ENCODE results near the gene STK32C.
"Not testable (repeated sequence)": the region's sequence is repeated elsewhere in the genome, so short reads cannot be mapped to it uniquely, and the experiment has no call there.

Gene STK32C

GRCh38 chr10:132232023-132232951 lies 75.5 kb downstream of the STK32C start:
- no peak for DNase-seq (ENCODE audit: low read depth in 2 of 2)

GRCh38 chr10:132231656-132232022 lies 76.1 kb downstream of the STK32C start:
- no peak for DNase-seq (ENCODE audit: low read depth in 2 of 2)

- DNase-seq (ENCODE audit: low read depth in 2 of 2), result no peak
These were observed 77.1 kb downstream of the STK32C start for GRCh38 chr10:132230557-132231210.

- DNase-seq (ENCODE audit: low read depth in 2 of 2), result no peak
These were observed 77.8 kb downstream of the STK32C start for GRCh38 chr10:132229834-132230556.

GRCh38 chr10:132229096-132229495 lies 78.7 kb downstream of the STK32C start:
- DNase-seq (ENCODE audit: low read depth in 2 of 2), result no peak

- DNase-seq (ENCODE audit: low read depth in 2 of 2), result no peak
These were observed 79.1 kb downstream of the STK32C start for GRCh38 chr10:132228616-132229015.

- no peak for DNase-seq (ENCODE audit: low read depth in 2 of 2)
These were observed 79.8 kb downstream of the STK32C start for GRCh38 chr10:132227851-132228390.

GRCh38 chr10:132226586-132227405 lies 81.0 kb downstream of the STK32C start:
- DNase-seq (ENCODE audit: low read depth in 2 of 2), result no peak

GRCh38 chr10:132225849-132226205 lies 81.9 kb downstream of the STK32C start:
- DNase-seq (ENCODE audit: low read depth in 2 of 2), result no peak

GRCh38 chr10:132225073-132225848 lies 82.5 kb downstream of the STK32C start:
- no peak for DNase-seq (ENCODE audit: low read depth in 2 of 2)

GRCh38 chr10:132224343-132225072 lies 83.2 kb downstream of the STK32C start:
- no peak for DNase-seq (ENCODE audit: low read depth in 2 of 2)

- no peak for DNase-seq (ENCODE audit: low read depth in 2 of 2)
These were observed 84.0 kb downstream of the STK32C start for GRCh38 chr10:132223611-132224342.

- peak; percentile 34 to 39 for DNase-seq (ENCODE audit: low read depth in 2 of 2)
These were observed 84.6 kb downstream of the STK32C start for GRCh38 chr10:132223156-132223590.

- DNase-seq (ENCODE audit: low read depth in 2 of 2), result no peak
These were observed 85.0 kb downstream of the STK32C start for GRCh38 chr10:132222726-132223125.

GRCh38 chr10:132220996-132221395 lies 86.8 kb downstream of the STK32C start:
- DNase-seq (ENCODE audit: low read depth in 2 of 2), result not testable (repeated sequence)

GRCh38 chr10:132220061-132220460 lies 87.7 kb downstream of the STK32C start:
- DNase-seq (ENCODE audit: low read depth in 2 of 2), result no peak

GRCh38 chr10:132219486-132219885 lies 88.3 kb downstream of the STK32C start:
- no peak for DNase-seq (ENCODE audit: low read depth in 2 of 2)

- DNase-seq (ENCODE audit: low read depth in 2 of 2), result not testable (repeated sequence)
These were observed 91.3 kb downstream of the STK32C start for GRCh38 chr10:132216441-132216840.

GRCh38 chr10:132213917-132214316 lies 93.8 kb downstream of the STK32C start:
- no peak for DNase-seq (ENCODE audit: low read depth in 2 of 2)
